Neural cell (in vitro differentiated cells): ENCODE data around the gene CHERP. TPM values are rescaled to one million over a fixed set of nuclear protein-coding genes. Genes with fewer than 3 reads are reported as not detected.

Source experiments
- H2AFZ ChIP-seq: fragments of 200-600, 300-800 bp; sonication (generic), shearing (Covaris generic); 2 replicates; pipeline ENCODE4 v1.6.0; 2014; ENCODE audit warnings: low read depth, mild to moderate bottlenecking, antibody characterized with exemption, low read length, moderate library complexity
- H3F3A ChIP-seq: fragments of 200-600 bp; shearing (Covaris generic); 2 replicates; pipeline ENCODE4 v1.6.1; 2016; ENCODE audit warnings: mild to moderate bottlenecking, moderate library complexity, mixed read lengths, antibody characterized with exemption, low read length; ENCODE audit not compliant: insufficient read depth, poor library complexity, severe bottlenecking
- H3K27ac ChIP-seq: fragments of 200-600, 300-800 bp; sonication (generic), shearing (Covaris generic); 2 replicates; pipeline ENCODE4 v1.5.1; 2014; ENCODE audit warnings: mild to moderate bottlenecking, low read length, moderate library complexity
- H3K27me3 ChIP-seq: fragments of 300-800, 200-600 bp; sonication (generic), shearing (Covaris generic); 2 replicates; pipeline ENCODE4 v1.6.0; 2014; ENCODE audit warnings: mild to moderate bottlenecking, low read depth, low read length, moderate library complexity; ENCODE audit not compliant: insufficient read depth
- H3K36me3 ChIP-seq: fragments of 300-800, 200-600 bp; sonication (generic), shearing (Covaris generic); 2 replicates; pipeline ENCODE4 v1.5.1; 2014; ENCODE audit warnings: mild to moderate bottlenecking, antibody characterized with exemption, low read length, moderate library complexity; ENCODE audit not compliant: insufficient read depth
- H3K4me2 ChIP-seq: fragments of 300-800, 200-600 bp; sonication (generic), shearing (Covaris generic); 2 replicates; pipeline ENCODE4 v1.6.0; 2014; ENCODE audit warnings: mild to moderate bottlenecking, low read length
- H3K4me3 ChIP-seq: fragments of 300-800, 200-600 bp; sonication (generic), shearing (Covaris generic); 2 replicates; pipeline ENCODE4 v1.5.1; 2014; ENCODE audit warnings: mild to moderate bottlenecking, low read length, moderate library complexity
- H3K79me2 ChIP-seq: fragments of 200-600 bp; shearing (Covaris generic); replicated peaks from 2 replicates; pipeline ENCODE4 v1.6.0; 2014; ENCODE audit warnings: mild to moderate bottlenecking, low read length, moderate library complexity; ENCODE audit not compliant: insufficient read depth
- H3K9ac ChIP-seq: fragments of 300-800, 200-600 bp; sonication (generic), shearing (Covaris generic); 2 replicates; pipeline ENCODE4 v1.6.1; 2016; ENCODE audit warnings: mild to moderate bottlenecking, low read length, mixed read lengths
- H3K9me2 ChIP-seq: fragments of 200-600 bp; shearing (Covaris generic); 2 replicates; pipeline ENCODE4 v1.6.1; 2016; ENCODE audit warnings: mild to moderate bottlenecking, low read length, mixed read lengths; ENCODE audit not compliant: insufficient read depth
- H3K9me3 ChIP-seq: fragments of 200-600, 300-800 bp; sonication (generic), shearing (Covaris generic); 2 replicates; pipeline ENCODE4 v1.6.1; 2016; ENCODE audit warnings: mild to moderate bottlenecking, mixed run types, low read length, moderate library complexity, mixed read lengths
- H4K20me1 ChIP-seq: fragments of 200-600 bp; shearing (Covaris generic); 2 replicates; pipeline ENCODE4 v1.6.1; 2016; ENCODE audit warnings: mild to moderate bottlenecking, mixed run types; ENCODE audit not compliant: insufficient read depth
- CTCF ChIP-seq: fragments of 450-650 bp; IDR thresholded peaks from 2 replicates; pipeline ENCODE4 v1.5.1; 2014; ENCODE audit warnings: antibody characterized with exemption, mild to moderate bottlenecking, moderate library complexity; ENCODE audit not compliant: poor library complexity, severe bottlenecking
- EZH2 ChIP-seq: fragments of 200-600, 300-800 bp; shearing (Covaris generic), sonication (generic); IDR thresholded peaks from 2 replicates; pipeline ENCODE4 v1.6.1; 2014; ENCODE audit warnings: antibody characterized with exemption, low read length, borderline replicate concordance, mild to moderate bottlenecking; ENCODE audit not compliant: insufficient read depth, poor library complexity, severe bottlenecking
- MXI1 ChIP-seq: fragments of 450-650 bp; conservative IDR thresholded peaks from 2 replicates; pipeline ENCODE4 v1.6.1; 2014; ENCODE audit warnings: antibody characterized with exemption, mild to moderate bottlenecking; ENCODE audit not compliant: poor library complexity, severe bottlenecking
- POLR2AphosphoS5 ChIP-seq: IDR thresholded peaks from 2 replicates; pipeline ENCODE4 v1.6.1; 2012
- RAD21 ChIP-seq: fragments of 450-650 bp; conservative IDR thresholded peaks from 2 replicates; pipeline ENCODE4 v1.6.1; 2014; ENCODE audit warnings: antibody characterized with exemption, mild to moderate bottlenecking, moderate library complexity
- REST ChIP-seq: IDR thresholded peaks from 2 replicates; pipeline ENCODE4 v1.6.1; 2012; ENCODE audit warnings: borderline replicate concordance
- SMC3 ChIP-seq: fragments of 450-650 bp; conservative IDR thresholded peaks from 2 replicates; pipeline ENCODE4 v1.6.1; 2014; ENCODE audit warnings: antibody characterized with exemption, mild to moderate bottlenecking, moderate library complexity; ENCODE audit not compliant: poor library complexity
- TAF1 ChIP-seq: IDR thresholded peaks from 2 replicates; pipeline ENCODE4 v1.6.1; 2012; ENCODE audit warnings: low read depth
- polyA plus RNA-seq: library from polyadenylated mRNA; depleted of rRNA; stranded (reverse); fragments of >200 nt; gene quantifications from 2 replicates; pipeline ENCODE4 v1.2.3, GENCODE V29; 2014

CHERP gene
- polyA plus RNA-seq, 1 donor from 2014 or later = 5.4 TPM

GRCh38 chr19:16540948-16541347, 1.3 kb downstream of the CHERP start:
- no peaks in the 10 kb centered on the region for H3K9me2 ChIP-seq

GRCh38 chr19:16537111-16537510, 5.1 kb downstream of the CHERP start:
- no peaks in the 10 kb centered on the region for H3K9me2 ChIP-seq
- no peaks in the 10 kb centered on the region for H3K9me3 ChIP-seq
- H3K36me3 ChIP-seq = no peaks in the 10 kb centered on the region
- peaks cover 2% of the 10 kb centered on the region for H4K20me1 ChIP-seq
- no peaks in the 10 kb centered on the region for H3K27me3 ChIP-seq
- H3K9ac ChIP-seq = no peak overlapping the region
- no peak overlapping the region for H3K4me2 ChIP-seq
- H3K79me2 ChIP-seq = peaks cover 30% of the 10 kb centered on the region
- H3K4me3 ChIP-seq = no peak overlapping the region
- no peak overlapping the region for H2AFZ ChIP-seq
- TF ChIP-seq TAF1 (no peak), CTCF (no peak), MXI1 (no peak), POLR2AphosphoS5 (no peak), REST (no peak), EZH2 (no peak)
- no peaks in the 10 kb centered on the region for H3F3A ChIP-seq
- H3K27ac ChIP-seq = no peak overlapping the region

More at GRCh38 chr19:16540948-16541347, 1.3 kb downstream of the CHERP start:
- no peaks in the 10 kb centered on the region for H3K9me3 ChIP-seq
- no peak overlapping the region for H2AFZ ChIP-seq
- no peaks in the 10 kb centered on the region for H3K36me3 ChIP-seq
- H3K4me2 ChIP-seq = peak overlapping the region; percentile 94
- no peak for TF ChIP-seq EZH2
- no peak for TF ChIP-seq SMC3
- TF ChIP-seq CTCF = no peak
- no peak for TF ChIP-seq RAD21
- no peak for TF ChIP-seq REST
- no peak for TF ChIP-seq MXI1
- no peak for TF ChIP-seq TAF1
- peak overlapping the region; percentile 77 for H3K4me3 ChIP-seq
- peaks cover 2% of the 10 kb centered on the region for H4K20me1 ChIP-seq
- no peak overlapping the region for H3K27ac ChIP-seq
- no peaks in the 10 kb centered on the region for H3F3A ChIP-seq
- H3K79me2 ChIP-seq = peaks cover 47% of the 10 kb centered on the region
- peak overlapping the region; percentile 87 for H3K9ac ChIP-seq
- H3K27me3 ChIP-seq = no peaks in the 10 kb centered on the region
